IMR-90 (cell line): ENCODE data around the gene CYB5D1. TPM values are rescaled to one million over a fixed set of nuclear protein-coding genes. Genes with fewer than 3 reads are reported as not detected.

ENCODE experiments used
- ATAC-seq: fragments of 200-7000 bp; cut with Tn5 transposase; 2 replicates; pipeline ENCODE4 v1.9.1; 2020; ENCODE audit warnings: low read depth, mild to moderate bottlenecking, moderate library complexity
- BruUV-seq: library from RNA; stranded (reverse); fragments of 400-500 nt; replicated peaks from 2 replicates; lab custom pipeline; 2021; lab: Mats Ljungman, UMichigan
- CTCF ChIA-PET: fragments of 300-600 bp; formaldehyde crosslinking; extraction: SDS; loops from one replicate; lab custom pipeline; 2021; ENCODE audit warnings: antibody characterized with exemption; lab: Yijun Ruan, JAX
- POLR2A ChIA-PET: fragments of 300-600 bp; sonication (Branson Sonifier 250); formaldehyde crosslinking; loops from one replicate; lab custom pipeline; 2022; ENCODE audit warnings: antibody characterized with exemption; ENCODE audit not compliant: unreplicated experiment; lab: Charles Lee
- DNase-seq: peaks from one replicate; pipeline ENCODE4 v3.0.0; 2013
- H2AFZ ChIP-seq: replicated peaks from 2 replicates; pipeline ENCODE3; 2013; ENCODE audit warnings: low read length, mild to moderate bottlenecking; ENCODE audit not compliant: poor library complexity
- H2AK5ac ChIP-seq: 2 replicates; pipeline ENCODE4 v1.6.1; 2013; ENCODE audit warnings: low read depth, low read length, inconsistent platforms
- H2AK9ac ChIP-seq: replicated peaks from 2 replicates; pipeline ENCODE3; 2013; ENCODE audit warnings: mild to moderate bottlenecking, low read depth, low read length, moderate library complexity; ENCODE audit not compliant: poor library complexity
- H2BK120ac ChIP-seq: 2 replicates; pipeline ENCODE4 v1.6.1; 2013; ENCODE audit warnings: low read depth, low read length, inconsistent platforms
- H2BK15ac ChIP-seq: 3 replicates; pipeline ENCODE4 v1.6.1; 2013; ENCODE audit warnings: low read depth, low read length, inconsistent platforms
- H2BK20ac ChIP-seq: 2 replicates; pipeline ENCODE4 v1.6.1; 2013; ENCODE audit warnings: low read depth, mild to moderate bottlenecking, inconsistent platforms, low read length, moderate library complexity
- H2BK5ac ChIP-seq: 2 replicates; pipeline ENCODE4 v1.6.1; 2013; ENCODE audit warnings: mild to moderate bottlenecking, low read depth, low read length, inconsistent platforms; ENCODE audit not compliant: poor library complexity, severe bottlenecking
- H3K14ac ChIP-seq: replicated peaks from 2 replicates; pipeline ENCODE4 v1.6.1; 2013; ENCODE audit warnings: low read depth, low read length, inconsistent platforms
- H3K18ac ChIP-seq: 2 replicates; pipeline ENCODE4 v1.6.1; 2013; ENCODE audit warnings: low read depth, low read length, control low read depth
- H3K23ac ChIP-seq: 2 replicates; pipeline ENCODE4 v1.6.1; 2013; ENCODE audit warnings: low read depth, low read length, inconsistent platforms
- H3K27ac ChIP-seq: 2 replicates; pipeline ENCODE4 v1.5.1; 2013; ENCODE audit warnings: mild to moderate bottlenecking, control low read depth, low read length; ENCODE audit not compliant: insufficient read depth
- H3K27me3 ChIP-seq: 2 replicates; pipeline ENCODE4 v1.6.1; 2013; ENCODE audit warnings: low read length; ENCODE audit not compliant: control insufficient read depth, insufficient read depth
- H3K36me3 ChIP-seq: 2 replicates; pipeline ENCODE4 v1.6.1; 2013; ENCODE audit warnings: low read length, mixed read lengths; ENCODE audit not compliant: control insufficient read depth, insufficient read depth
- H3K4ac ChIP-seq: 2 replicates; pipeline ENCODE4 v1.6.1; 2013; ENCODE audit warnings: low read depth, low read length, inconsistent platforms
- H3K4me1 ChIP-seq: 2 replicates; pipeline ENCODE4 v1.6.1; 2013; ENCODE audit warnings: low read length, mixed read lengths; ENCODE audit not compliant: control insufficient read depth, insufficient read depth
- H3K4me2 ChIP-seq: 2 replicates; pipeline ENCODE4 v1.6.1; 2013; ENCODE audit warnings: low read depth, mild to moderate bottlenecking, control low read depth, low read length, moderate library complexity
- H3K4me3 ChIP-seq: 2 replicates; pipeline ENCODE4 v1.5.1; 2013; ENCODE audit warnings: low read depth, mild to moderate bottlenecking, control low read depth, low read length, moderate library complexity; ENCODE audit not compliant: insufficient read depth
- H3K56ac ChIP-seq: 2 replicates; pipeline ENCODE4 v1.6.1; 2013; ENCODE audit warnings: low read length, inconsistent platforms; ENCODE audit not compliant: insufficient read depth; ENCODE audit errors: extremely low read depth
- H3K79me1 ChIP-seq, 2 experiments: 2 replicates each; pipeline ENCODE4 v1.6.1; 2013; ENCODE audit warnings: low read length in 2 of 2, inconsistent platforms in 1 of 2, low read depth in 1 of 2
- H3K9ac ChIP-seq: 2 replicates; pipeline ENCODE4 v1.6.1; 2013; ENCODE audit warnings: low read depth, low read length, control low read depth
- H3K9me1 ChIP-seq: 2 replicates; pipeline ENCODE4 v1.6.1; 2013; ENCODE audit warnings: low read length, inconsistent platforms; ENCODE audit not compliant: insufficient read depth
- H3K9me3 ChIP-seq: 2 replicates; pipeline ENCODE4 v1.6.1; 2013; ENCODE audit warnings: low read length; ENCODE audit not compliant: control insufficient read depth, insufficient read depth
- H4K20me1 ChIP-seq: 2 replicates; pipeline ENCODE4 v1.6.1; 2013; ENCODE audit warnings: low read length, inconsistent platforms; ENCODE audit not compliant: insufficient read depth
- H4K5ac ChIP-seq: 2 replicates; pipeline ENCODE4 v1.6.1; 2013; ENCODE audit warnings: mild to moderate bottlenecking, low read depth, low read length, control low read depth
- H4K8ac ChIP-seq, 2 experiments: 2 replicates each; pipeline ENCODE4 v1.6.1; 2013; ENCODE audit warnings: low read depth in 2 of 2, low read length in 2 of 2, control low read depth in 1 of 2, inconsistent platforms in 1 of 2
- H4K91ac ChIP-seq: 2 replicates; pipeline ENCODE4 v1.6.1; 2013; ENCODE audit warnings: low read depth, low read length, inconsistent platforms; ENCODE audit not compliant: insufficient read depth
- BHLHE40 ChIP-seq: fragments of 150-350 bp; IDR thresholded peaks from 2 replicates; pipeline ENCODE4 v1.6.1; 2016; ENCODE audit warnings: mild to moderate bottlenecking, low read depth, low read length
- MAFK ChIP-seq: IDR thresholded peaks from 2 replicates; pipeline ENCODE4 v1.6.1; 2012; ENCODE audit warnings: low read depth, low read length, improper control_type of control experiment
- SMC3 ChIP-seq: fragments of 150-350 bp; IDR thresholded peaks from 2 replicates; pipeline ENCODE4 v1.6.1; 2016; ENCODE audit warnings: low read depth, mild to moderate bottlenecking, antibody characterized with exemption, low read length, moderate library complexity
- WGBS, 2 experiments: methylation state at CpG; one replicate each; pipeline versions ENCODE4 v1.1.5 to v1.1.7; 2013; ENCODE audit warnings: missing lambda C conversion rate in 2 of 2; ENCODE audit not compliant: insufficient read length in 1 of 2; ENCODE audit errors: extremely low coverage in 2 of 2; 5-methylcytosine and 5-hydroxymethylcytosine counted together
- dilution Hi-C: fragments of 300-500 bp; cut with HindIII; formaldehyde crosslinking; loops from one replicate; pipeline ENCODE4 v1.14.3; 2018; ENCODE audit warnings: low sequenced_read_pairs; ENCODE audit not compliant: unreplicated experiment
- in situ Hi-C: fragments of 300-500 bp; cut with MboI; formaldehyde crosslinking; loops from 3 replicates; pipeline ENCODE4 v1.14.3; 2019; ENCODE audit warnings: low sequenced_read_pairs, inconsistent platforms, mixed read lengths
- intact Hi-C: fragments of 100-400 bp; cut with micrococcal nuclease; formaldehyde crosslinking; loops from 2 replicates; pipeline ENCODE4 v1.10.0; 2022
- polyA plus RNA-seq, 3 experiments: library from polyadenylated mRNA; depleted of rRNA; stranded (reverse); fragments of >200 nt; gene quantifications; 2 replicates each; pipeline ENCODE4 v1.2.3, GENCODE V29; 2012; ENCODE audit warnings: low replicate concordance in 1 of 3
- total RNA-seq: library from RNA; depleted of rRNA; stranded (reverse); fragments of >200 nt; gene quantifications from 2 replicates; pipeline ENCODE4 v1.2.3, GENCODE V29; 2012
- TF ChIP-seq, protein P1 (sequence below): conservative IDR thresholded peaks from 2 replicates; pipeline ENCODE4 v1.5.1; 2012; ENCODE audit warnings: mild to moderate bottlenecking, low read depth, low read length, improper control_type of control experiment

The CYB5D1 gene
- total and polyA plus RNA-seq, 2 of the 4 experiments (the other 2 are of a cell fraction) = 8.8 to 10.8 TPM

DNA sequence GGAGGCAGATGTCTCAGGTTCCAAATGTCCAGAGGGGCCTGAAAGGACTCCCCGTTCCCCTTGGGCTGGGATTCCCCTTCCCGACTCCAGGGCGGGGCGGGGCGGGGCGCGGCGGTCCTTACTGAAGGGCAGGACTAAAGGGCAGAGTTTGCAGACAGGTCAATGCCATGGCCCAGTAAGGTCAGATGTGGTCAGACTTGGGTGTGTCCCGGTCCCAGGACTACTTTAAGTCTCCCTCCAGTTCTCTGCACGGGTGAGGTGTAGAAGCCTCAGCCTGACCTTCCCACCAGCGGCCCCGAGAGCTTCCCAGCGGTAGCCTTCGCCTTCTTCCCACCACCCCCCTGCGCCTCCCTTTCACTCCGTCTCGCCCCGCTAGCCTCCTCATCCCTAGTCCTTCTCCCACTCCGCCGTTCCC, 23.3 kb upstream of the CYB5D1 start:
- Histone ChIP-seq H3K36me3 (no peaks in the 10 kb centered on the region), H3K23ac (peak overlapping the region; percentile 23; the same call in 1 of the 2 replicates), H3K4me1 (peaks cover 15% of the 10 kb centered on the region), H4K91ac (peak overlapping the region; percentile 62; the same call in 1 of the 2 replicates), H3K9me1 (peaks cover 9% of the 10 kb centered on the region; the same call in 1 of the 2 replicates), H3K14ac (no peak overlapping the region), H2BK15ac (no peak overlapping the region), H2AK9ac (peak overlapping the region; percentile 91), H3K27me3 (peaks cover 4% of the 10 kb centered on the region), H4K8ac (peak overlapping the region in 1 of 2 experiments; percentile 49; a peak in 1 of 4 replicates), H3K56ac (0 out of 2 replicates have a peak overlapping the region, but pooled peaks have one; percentile 13), H3K9ac (peak overlapping the region; percentile 53), H4K20me1 (peaks cover 17% of the 10 kb centered on the region), H3K4me2 (peak overlapping the region; percentile 91), H3K27ac (peak overlapping the region; percentile 73), H3K4ac (peak overlapping the region; percentile 41; the same call in 1 of the 2 replicates), H2BK20ac (no peak overlapping the region), H3K9me3 (no peaks in the 10 kb centered on the region), H2AFZ (peak overlapping the region; percentile 98), H2BK5ac (peak overlapping the region; percentile 81), H3K79me1 (peaks cover 5 to 34% of the 10 kb centered on the region in 2 experiments; a peak in 3 of 4 replicates), H4K5ac (no peak overlapping the region; the same call in 1 of the 2 replicates), H3K18ac (no peak overlapping the region), H3K4me3 (peak overlapping the region; percentile 58), H2BK120ac (no peak overlapping the region), H2AK5ac (peak overlapping the region; percentile 75)
- DNase-seq (no peak), ATAC-seq (no peak)
- 0 out of 2 replicates have a peak, but pooled peaks have one; percentile 1 for TF ChIP-seq BHLHE40
- TF ChIP-seq, protein P1, sequence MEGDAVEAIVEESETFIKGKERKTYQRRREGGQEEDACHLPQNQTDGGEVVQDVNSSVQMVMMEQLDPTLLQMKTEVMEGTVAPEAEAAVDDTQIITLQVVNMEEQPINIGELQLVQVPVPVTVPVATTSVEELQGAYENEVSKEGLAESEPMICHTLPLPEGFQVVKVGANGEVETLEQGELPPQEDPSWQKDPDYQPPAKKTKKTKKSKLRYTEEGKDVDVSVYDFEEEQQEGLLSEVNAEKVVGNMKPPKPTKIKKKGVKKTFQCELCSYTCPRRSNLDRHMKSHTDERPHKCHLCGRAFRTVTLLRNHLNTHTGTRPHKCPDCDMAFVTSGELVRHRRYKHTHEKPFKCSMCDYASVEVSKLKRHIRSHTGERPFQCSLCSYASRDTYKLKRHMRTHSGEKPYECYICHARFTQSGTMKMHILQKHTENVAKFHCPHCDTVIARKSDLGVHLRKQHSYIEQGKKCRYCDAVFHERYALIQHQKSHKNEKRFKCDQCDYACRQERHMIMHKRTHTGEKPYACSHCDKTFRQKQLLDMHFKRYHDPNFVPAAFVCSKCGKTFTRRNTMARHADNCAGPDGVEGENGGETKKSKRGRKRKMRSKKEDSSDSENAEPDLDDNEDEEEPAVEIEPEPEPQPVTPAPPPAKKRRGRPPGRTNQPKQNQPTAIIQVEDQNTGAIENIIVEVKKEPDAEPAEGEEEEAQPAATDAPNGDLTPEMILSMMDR = no peak
- TF ChIP-seq MAFK = no peak
- no peak for TF ChIP-seq SMC3
- ChIA-PET CTCF (interaction anchor here (0.7 kb wide), 2 partner anchors 23 to 26 kb away, joined by 3 read pairs; partner anchors contain the start of gene NAA38), POLR2A (no interaction called here)
- in situ Hi-C loops = no loop called here
- no CpG with 5 or more reads among the region's 20 CpGs for WGBS, 2 experiments
- BruUV-seq = no TSS peak
- intact Hi-C loops = no loop called here
- dilution Hi-C loops = no loop called here
